Measurements from ENCODE around the gene CACNA1C.
"Not testable (repeated sequence)": the region's sequence is repeated elsewhere in the genome, so short reads cannot be mapped to it uniquely, and the experiment has no call there.

CACNA1C gene

DNA sequence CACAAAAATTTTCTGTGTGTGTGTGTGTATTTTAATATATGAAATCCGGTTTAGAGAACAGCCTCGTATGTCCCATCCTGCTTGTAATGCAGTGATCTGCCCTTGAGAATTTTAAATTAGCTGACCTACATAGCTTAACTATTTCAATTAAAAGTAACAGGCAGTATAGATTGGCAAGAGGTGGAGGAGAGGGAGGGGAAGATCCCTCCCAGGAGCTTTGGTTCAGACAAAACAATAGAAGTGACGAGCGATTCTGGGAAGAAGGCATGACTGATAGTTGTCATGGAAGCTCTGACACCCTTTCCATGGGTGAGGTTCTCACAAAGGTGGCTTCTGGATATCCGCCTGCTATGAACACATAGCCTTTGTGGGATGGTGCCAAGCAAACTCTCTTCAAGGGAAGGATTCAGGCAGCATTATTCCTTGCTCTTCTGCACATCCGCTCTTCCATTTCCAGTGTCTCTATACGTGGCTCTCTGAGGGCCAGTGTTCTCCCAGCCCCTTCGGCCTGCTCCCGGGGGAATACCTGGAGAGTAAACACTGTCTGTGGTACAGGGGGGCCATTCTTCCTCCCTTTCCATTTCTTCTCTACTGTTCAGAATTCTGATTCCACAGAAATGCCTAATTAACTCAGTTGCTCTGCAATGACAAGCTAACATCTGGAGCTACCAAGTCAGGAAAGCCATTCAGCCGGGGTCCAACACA lies 182.0 kb downstream of the CACNA1C start:
- DNase-seq (ENCODE audit: low spot score), result no peak

DNA sequence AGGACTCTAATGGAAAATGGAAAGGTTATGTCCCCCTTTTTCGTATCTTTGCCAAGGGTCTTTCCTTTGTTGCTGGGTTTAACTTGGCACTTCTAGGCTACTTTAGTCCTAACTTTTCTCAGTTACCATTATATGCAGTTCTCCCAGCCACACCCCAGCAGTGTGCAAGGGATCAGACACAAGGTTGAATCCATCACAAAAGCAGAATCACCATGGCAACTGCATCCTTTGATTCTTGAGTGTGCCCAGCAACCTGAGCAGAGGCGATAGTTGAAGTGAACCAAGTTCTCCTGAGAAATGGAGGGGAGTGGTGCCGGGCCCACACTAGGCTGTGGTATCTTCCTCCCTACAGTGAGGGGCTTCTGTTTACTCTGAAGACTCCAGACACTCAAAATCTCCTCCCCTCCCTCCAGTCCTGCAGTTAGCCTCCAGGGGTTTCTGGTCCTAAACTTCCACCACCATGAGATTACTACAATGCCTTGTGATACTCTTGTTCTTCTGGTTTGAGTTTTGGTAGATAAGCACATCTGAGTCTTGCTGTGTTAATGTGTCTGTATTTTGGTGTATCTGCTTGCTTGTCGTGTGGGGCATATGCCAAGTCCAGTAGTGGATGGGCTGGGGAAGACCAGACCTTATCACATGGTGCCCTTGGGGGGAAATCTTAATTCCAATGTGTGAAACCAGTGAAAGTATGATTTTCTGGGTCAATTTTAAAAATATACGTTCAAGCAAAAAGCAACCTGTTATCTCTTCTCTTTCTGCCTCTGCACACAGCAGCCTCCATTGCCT lies 183.9 kb downstream of the CACNA1C start:
- no peak for DNase-seq (ENCODE audit: low spot score)

GRCh38 chr12:2238111-2238510 lies 185.3 kb downstream of the CACNA1C start:
- no peak for DNase-seq (ENCODE audit: low spot score)

DNA sequence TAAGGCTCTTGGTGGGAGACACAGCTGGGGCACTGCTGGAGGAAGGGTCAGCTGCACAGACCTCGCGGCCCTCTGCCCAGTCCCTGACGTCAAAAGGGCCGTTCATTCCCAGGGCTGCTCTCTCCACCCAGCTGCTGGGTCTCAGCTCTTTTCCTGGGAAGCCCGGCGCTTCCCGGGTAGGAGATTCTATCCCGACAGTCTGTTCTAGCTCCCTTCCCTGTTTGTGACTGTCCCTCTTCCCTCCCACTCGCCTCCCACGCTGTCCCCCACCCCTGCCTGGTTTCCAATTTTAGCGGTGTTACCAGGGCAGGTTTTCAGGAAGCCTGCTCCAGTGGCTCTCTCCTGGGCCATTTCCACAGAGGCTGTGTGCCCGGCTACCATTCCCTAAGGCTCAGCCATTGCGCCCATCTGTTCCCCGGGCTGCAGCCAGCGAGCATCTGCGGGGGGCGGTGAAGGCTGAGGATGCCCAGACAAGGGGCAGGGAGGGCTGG lies 186.6 kb downstream of the CACNA1C start:
- no peak for DNase-seq (ENCODE audit: low spot score)

GRCh38 chr12:2240390-2240789 lies 187.6 kb downstream of the CACNA1C start:
- DNase-seq (ENCODE audit: low spot score), result no peak

DNA sequence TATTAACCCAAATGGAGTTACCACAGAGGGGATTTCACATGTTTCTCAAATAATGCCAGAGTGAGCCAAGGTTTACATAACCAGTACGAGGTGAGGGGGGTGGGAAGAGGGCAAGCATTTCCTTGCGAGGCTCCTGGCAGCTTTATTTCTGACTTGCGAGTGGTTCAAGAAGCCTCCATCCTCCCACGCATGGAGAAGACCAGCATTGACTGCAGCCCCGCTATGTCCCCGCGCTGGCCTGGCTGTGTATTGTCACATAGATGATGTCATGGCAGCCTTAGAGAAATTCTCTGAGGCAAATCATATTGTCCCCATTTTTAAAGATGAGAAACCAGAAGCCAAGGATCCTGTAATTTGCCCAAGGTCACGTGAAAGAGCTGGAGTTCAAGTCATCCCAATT lies 188.2 kb downstream of the CACNA1C start:
- DNase-seq (ENCODE audit: low spot score), result no peak

DNA sequence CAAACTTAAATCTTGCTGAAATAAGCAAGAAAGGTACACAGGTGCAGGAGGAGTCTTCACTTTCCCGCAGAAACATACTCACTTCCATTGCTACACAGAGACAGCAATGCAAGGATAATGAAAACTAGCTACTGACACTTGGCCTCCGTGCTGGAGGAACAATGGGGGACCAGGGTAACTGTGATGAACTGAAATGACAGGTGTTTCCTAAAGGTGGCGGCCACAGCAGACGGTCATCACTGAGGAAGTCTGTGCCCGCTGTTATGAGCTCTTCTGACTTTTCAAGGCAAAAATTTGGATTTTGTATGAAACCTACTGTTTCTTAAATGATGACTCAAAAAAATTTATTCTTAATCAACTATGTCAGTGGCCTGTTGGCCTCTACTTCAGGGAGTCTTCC lies 189.4 kb downstream of the CACNA1C start:
- no peak for DNase-seq (ENCODE audit: low spot score)

DNA sequence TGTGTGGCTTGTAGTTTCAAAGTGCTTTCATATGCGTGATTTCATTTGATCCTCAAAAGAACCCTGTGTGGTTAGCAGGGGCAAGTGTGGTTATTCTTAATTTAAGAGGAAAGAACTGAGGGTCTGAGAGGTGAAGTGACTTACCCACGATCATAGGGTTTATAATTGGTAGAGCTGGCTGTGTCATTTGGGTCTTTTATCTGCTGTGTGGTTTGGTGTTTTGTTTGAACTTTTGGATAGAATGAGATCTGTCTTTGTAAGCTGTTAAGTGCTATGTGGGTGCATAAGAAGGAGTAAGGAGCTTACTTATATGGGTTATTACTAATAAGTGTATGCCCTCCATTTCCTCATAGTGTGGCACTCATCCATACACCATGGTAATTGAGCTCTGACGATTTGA lies 190.0 kb downstream of the CACNA1C start:
- no peak for DNase-seq (ENCODE audit: low spot score)

DNA sequence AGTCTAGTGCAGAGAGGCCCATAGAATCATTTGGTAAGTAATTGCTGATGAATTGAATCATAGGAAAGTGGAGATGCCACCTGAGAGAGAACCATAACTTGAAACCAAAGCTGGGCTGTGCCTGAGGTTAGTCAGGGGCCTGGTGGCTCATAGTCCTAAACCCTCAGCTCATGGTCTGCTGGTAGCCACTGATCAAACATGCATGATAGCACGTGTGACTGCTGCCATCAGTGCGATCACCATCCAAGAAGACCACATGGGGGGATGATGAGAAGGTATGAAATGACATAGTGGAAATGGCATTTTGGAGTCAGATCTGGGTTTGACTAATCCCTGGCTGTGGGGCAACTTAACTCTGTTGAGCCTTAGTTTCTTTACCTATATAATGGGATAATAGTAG lies 190.5 kb downstream of the CACNA1C start:
- DNase-seq (ENCODE audit: low spot score), result no peak

DNA sequence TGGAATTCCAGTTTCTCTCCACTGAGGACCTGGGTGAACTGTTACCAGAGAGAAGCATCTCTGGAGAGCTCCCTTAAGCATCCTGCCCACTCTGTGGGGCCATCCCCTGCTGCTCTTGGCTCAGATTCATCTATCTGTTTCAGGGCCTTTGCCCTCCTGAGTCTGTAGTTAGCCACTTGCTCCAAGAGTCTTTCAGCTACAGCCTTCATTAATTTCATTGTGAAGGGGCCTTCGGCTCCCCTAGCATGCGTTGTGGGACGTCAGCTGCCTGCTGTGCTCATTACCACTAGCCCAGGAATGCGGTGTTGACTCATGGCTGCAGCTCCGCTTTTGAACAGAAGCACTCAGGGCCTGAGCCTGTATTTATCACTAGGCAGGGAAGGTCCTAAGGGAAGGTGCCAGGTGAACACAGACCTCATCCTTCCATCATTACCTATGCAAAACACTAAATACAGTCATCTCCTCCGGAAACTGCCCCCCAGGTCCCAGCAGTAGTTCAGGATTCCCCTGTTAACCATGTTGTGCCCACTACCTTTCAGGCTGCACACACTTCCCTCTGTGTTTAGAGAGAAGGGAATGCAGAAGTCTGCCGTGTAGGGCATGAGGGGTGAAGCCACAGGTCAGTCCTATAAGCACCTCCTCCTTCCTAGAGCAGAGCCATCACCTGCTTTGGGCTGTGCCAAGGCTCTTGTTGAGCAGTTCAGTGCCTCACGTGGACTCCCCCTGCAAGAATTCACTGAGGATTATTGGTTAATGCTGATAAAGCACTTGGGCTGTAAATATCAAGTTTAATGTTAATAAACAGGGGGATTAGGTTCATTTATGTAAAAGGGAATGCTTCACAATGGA lies 191.4 kb downstream of the CACNA1C start:
- peak; percentile 86 for DNase-seq (ENCODE audit: low spot score)

GRCh38 chr12:2246358-2246757 lies 193.6 kb downstream of the CACNA1C start:
- no peak for DNase-seq (ENCODE audit: low spot score)

DNA sequence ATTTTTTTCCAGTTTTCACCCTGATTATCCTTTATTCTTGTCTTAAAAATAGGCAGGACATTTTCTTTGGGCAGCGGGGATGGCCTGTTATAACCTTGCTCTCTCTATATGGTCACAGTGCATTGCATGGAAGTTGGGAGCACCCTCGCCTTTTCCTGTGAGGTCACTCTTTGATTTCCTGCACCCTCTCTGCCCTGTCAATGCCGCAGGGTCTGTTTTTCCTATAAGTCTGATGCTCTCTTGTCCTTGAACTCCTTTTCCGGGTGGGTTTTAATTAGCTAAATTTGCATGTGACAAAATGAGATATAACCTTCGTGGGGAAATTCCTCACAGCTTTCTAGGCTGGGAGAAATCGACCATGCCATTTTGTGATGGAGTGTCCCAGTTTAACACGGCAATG lies 194.3 kb downstream of the CACNA1C start:
- DNase-seq (ENCODE audit: low spot score), result no peak

GRCh38 chr12:2247596-2247995 lies 194.8 kb downstream of the CACNA1C start:
- DNase-seq (ENCODE audit: low spot score), result no peak

DNA sequence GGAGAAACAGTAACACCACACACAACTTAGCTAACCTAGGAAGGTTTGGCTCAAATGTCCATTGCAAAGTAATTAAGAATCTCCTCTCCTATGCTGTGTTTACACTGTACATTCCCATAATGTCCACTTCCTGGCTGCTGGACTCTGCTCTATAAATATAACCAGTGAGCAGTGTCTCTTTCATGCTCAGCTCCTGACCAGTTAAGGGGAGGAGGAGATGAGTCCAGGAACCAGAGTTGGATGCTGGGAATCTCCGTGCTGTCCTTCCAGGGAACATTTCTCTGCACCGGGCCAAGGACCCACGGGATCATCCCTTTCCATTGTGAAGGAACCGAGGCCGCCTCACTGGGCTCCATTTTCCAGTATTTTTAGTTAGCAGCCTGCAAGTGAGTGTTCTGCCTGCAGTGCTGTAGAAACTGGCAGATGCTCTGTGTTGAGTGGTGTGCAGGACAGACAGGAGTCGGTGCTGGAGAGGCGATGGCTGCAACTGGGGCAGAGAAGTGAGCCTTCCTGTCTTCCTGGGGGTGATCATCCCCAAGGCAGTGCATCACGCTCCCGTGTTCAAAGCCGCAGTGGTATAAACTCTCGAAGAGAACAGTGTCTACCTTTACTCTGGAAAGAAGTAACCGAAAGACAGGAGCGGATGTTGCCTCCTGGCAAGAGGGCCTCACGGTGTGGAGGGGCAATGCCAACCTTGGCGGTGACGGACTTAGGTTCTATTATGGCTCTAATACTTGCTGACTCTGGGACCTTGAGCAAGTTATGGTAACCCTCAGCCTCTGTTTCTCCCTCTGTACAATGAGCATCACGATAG lies 195.5 kb downstream of the CACNA1C start:
- peak; percentile 56 for DNase-seq (ENCODE audit: low spot score)

DNA sequence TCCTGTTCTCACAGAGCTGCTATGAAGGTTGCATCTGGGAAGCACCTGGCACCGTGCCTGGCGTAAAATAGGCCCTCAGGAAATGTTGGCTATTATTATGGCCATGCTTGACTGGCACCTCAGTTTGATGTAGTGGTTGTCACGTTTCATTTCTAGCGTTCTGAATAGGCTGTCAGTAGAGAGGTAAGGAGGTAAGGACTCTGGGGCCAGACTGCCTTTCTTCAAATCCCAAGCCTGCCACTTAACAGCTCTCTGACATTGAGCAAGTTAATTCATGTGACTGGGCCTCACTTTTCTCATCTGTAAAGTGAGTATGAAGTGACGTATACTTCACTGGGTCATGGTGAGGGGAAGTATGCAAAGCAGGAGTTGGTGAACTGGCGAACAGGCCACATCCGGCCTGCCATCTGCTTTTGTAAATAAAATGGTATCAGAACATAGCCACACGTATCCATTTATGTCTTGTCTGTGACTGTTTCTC lies 196.2 kb downstream of the CACNA1C start:
- no peak for DNase-seq (ENCODE audit: low spot score)

GRCh38 chr12:2250797-2251196 lies 198.0 kb downstream of the CACNA1C start:
- DNase-seq (ENCODE audit: low spot score), result no peak

DNA sequence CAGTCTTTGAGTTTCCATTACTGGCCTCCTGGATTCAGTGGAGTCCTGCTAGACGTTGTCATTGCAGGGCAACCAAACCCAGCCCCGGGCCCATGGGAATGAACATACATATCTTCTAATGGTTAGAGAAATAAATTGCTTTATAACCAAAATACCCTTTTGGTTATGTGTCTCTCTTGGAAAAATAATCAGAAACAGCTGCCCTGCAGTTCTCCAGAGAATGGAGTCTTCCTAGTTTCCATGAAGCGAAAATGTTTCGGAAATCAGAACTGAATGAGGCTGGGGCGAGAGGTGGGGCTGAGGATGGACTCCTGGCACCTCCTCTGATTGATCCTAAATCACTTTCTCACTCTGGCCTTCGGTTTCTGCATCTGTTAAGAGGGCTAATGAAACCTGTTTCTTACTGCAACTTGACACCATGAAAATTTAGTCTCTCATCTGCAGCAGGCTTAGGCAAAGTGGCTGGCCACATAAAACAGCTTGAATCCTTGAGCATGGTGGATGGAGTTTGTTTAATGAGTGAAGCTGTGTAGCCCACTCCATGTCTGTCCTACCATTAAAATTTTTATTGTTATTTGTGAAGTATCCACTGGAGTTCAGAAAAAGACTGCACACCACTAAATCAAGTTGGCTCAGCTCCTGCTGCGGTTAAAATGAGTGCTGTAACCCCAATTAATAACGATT lies 198.9 kb downstream of the CACNA1C start:
- DNase-seq (ENCODE audit: low spot score), result no peak

DNA sequence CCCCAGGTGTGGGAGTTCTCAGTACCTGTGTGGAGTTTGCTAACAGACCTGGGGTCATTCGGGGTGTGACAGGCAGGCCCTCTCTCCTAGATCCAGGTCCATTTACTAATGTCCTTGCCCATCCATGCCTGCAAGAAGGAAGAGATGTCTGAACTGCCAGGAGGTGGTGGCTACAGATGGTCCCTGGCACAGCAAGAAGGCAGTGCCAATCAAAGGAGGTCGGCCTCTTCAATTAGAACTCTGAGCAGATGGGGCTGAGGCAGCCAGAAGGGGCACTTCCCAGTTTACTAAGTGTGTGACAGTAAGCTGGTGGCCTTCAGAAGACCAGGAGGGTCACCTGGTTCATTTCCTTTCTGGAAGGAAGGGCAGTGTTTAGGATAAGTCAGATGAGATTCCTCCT lies 202.5 kb downstream of the CACNA1C start:
- no peak for DNase-seq (ENCODE audit: low spot score)

DNA sequence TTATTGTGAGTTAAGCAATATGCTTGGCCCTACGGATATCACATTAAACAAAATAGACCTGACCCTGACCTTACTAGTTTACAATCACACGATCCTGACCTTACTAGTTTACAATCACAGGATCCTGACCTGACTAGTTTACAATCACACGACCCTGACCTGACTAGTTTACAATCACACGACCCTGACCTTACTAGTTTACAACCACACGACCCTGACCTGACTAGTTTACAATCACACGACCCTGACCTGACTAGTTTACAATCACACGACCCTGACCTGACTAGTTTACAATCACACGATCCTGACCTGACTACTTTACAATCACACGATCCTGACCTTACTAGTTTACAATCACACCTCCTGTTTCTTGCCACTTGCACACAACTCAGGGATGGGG lies 202.9 kb downstream of the CACNA1C start:
- DNase-seq (ENCODE audit: low spot score), result not testable (repeated sequence)

- DNase-seq (ENCODE audit: low spot score), result no peak
These were observed 203.7 kb downstream of the CACNA1C start for GRCh38 chr12:2256453-2256852.

DNA sequence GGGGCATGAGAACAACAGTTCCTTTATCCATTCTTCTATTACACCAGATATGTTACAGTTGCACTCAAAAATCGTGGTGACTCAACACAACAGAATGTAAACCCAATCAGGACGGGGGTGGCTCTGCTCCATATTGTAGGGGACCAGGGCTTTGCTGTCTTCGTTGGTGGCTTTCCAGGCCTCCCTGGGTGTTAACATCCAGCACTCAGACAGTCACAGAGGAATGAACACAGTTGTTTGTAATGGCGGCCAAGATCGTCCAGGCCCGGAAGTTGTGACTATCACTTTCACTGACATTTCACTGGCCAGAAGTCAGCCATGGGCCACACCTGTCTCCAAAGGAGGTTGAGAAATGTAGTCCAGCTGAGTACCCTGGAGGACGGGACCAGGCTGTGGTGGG lies 204.1 kb downstream of the CACNA1C start:
- DNase-seq (ENCODE audit: low spot score), result peak; percentile 56
